GM18520 (cell line): ENCODE results near the gene STH.

Experiments
- ATAC-seq: cut with Tn5 transposase; IDR thresholded peaks from one replicate; pipeline ENCODE4 v1.9.1; 2021; ENCODE audit not compliant: unreplicated experiment

STH gene

GRCh38 chr17:46042925-46043324 is 43.9 kb downstream of the STH start:
- ATAC-seq = no peak

GRCh38 chr17:46043606-46044005 is 44.6 kb downstream of the STH start:
- ATAC-seq = no peak

GRCh38 chr17:46044286-46044928 is 45.4 kb downstream of the STH start:
- ATAC-seq = no peak

GRCh38 chr17:46044989-46045388 is 45.9 kb downstream of the STH start:
- no peak for ATAC-seq

- no peak for ATAC-seq
Observed at GRCh38 chr17:46045639-46046038, 46.6 kb downstream of the STH start.

- no peak for ATAC-seq
Observed at GRCh38 chr17:46046957-46047356, 47.9 kb downstream of the STH start.

- no peak for ATAC-seq
Observed at GRCh38 chr17:46047398-46047797, 48.3 kb downstream of the STH start.

GRCh38 chr17:46047856-46048255 is 48.8 kb downstream of the STH start:
- no peak for ATAC-seq
